HEK293 (cell line): ENCODE measurements around the gene ARHGEF12.

ENCODE experiments used
- CTCF ChIA-PET: fragments of 350-600 bp; formaldehyde crosslinking; extraction: SDS; loops from one replicate; lab custom pipeline; 2021; ENCODE audit warnings: antibody characterized with exemption; lab: Yijun Ruan, JAX
- POLR2A ChIA-PET: fragments of 300-600 bp; formaldehyde crosslinking; extraction: SDS; loops from one replicate; lab custom pipeline; 2020; ENCODE audit warnings: antibody characterized with exemption, inconsistent platforms; lab: Yijun Ruan, JAX
- H3K27ac ChIP-seq: fragments of 200-500 bp; sonication (Bioruptor generic); 2 replicates; pipeline ENCODE4 v1.5.1; 2014; ENCODE audit warnings: low read depth, low read length, control low read depth, inconsistent platforms; ENCODE audit errors: extremely low read depth
- H3K36me3 ChIP-seq, 2 experiments: fragments of 200-500 bp in 1 of 2; sonication (Bioruptor generic) in 1 of 2; 1 replicate in 1 of 2; 2 replicates in 1 of 2; pipeline ENCODE4 v1.5.1; 2014 to 2017; ENCODE audit warnings: inconsistent platforms in 2 of 2, low read length in 2 of 2; ENCODE audit not compliant: control insufficient read depth in 2 of 2, insufficient read depth in 1 of 2
- H3K4me1 ChIP-seq: fragments of 200-500 bp; sonication (Bioruptor generic); 2 replicates; pipeline ENCODE4 v1.5.1; 2014; ENCODE audit warnings: mild to moderate bottlenecking, low read length, inconsistent platforms; ENCODE audit not compliant: control insufficient read depth, insufficient read depth
- H3K4me3 ChIP-seq: 2 replicates; pipeline ENCODE4 v1.5.1; 2011; ENCODE audit warnings: low read depth, mild to moderate bottlenecking, control low read depth, low read length, moderate library complexity
- H3K9me3 ChIP-seq: fragments of 200-500 bp; sonication (Bioruptor generic); 2 replicates; pipeline ENCODE4 v1.5.1; 2014; ENCODE audit warnings: low read depth, low read length, inconsistent platforms; ENCODE audit not compliant: control insufficient read depth, insufficient read depth
- BCL11A ChIP-seq: fragments of 450-650 bp; formaldehyde crosslinking; IDR thresholded peaks from 2 replicates; pipeline ENCODE4 v1.5.1; 2016; ENCODE audit warnings: low read depth, missing biosample characterization, missing genetic modification characterization
- HOXA7 ChIP-seq: sonication (generic); formaldehyde crosslinking; IDR thresholded peaks from 2 replicates; pipeline ENCODE4 v1.8.1; 2022; ENCODE audit warnings: missing genetic modification reagents, borderline replicate concordance
- MZF1 ChIP-seq: fragments of 450-650 bp; formaldehyde crosslinking; IDR thresholded peaks from 2 replicates; pipeline ENCODE4 v1.5.1; 2017; ENCODE audit warnings: missing biosample characterization, missing genetic modification characterization, borderline replicate concordance
- PRDM1 ChIP-seq: fragments of 450-650 bp; formaldehyde crosslinking; IDR thresholded peaks from 2 replicates; pipeline ENCODE4; 2016; ENCODE audit warnings: missing biosample characterization, missing genetic modification characterization
- SETDB1 ChIP-seq: IDR thresholded peaks from one replicate; pipeline ENCODE4 v1.6.1; 2017; ENCODE audit warnings: mild to moderate bottlenecking, low read length, moderate library complexity, mixed read lengths; ENCODE audit not compliant: insufficient read length
- ZBTB17 ChIP-seq: fragments of 450-650 bp; formaldehyde crosslinking; IDR thresholded peaks from 2 replicates; pipeline ENCODE4 v1.5.1; 2016; ENCODE audit warnings: missing biosample characterization, missing genetic modification characterization
- ZBTB20 ChIP-seq: fragments of 450-650 bp; formaldehyde crosslinking; IDR thresholded peaks from 2 replicates; pipeline ENCODE4 v1.5.1; 2016; ENCODE audit warnings: missing biosample characterization, missing genetic modification characterization
- ZBTB21 ChIP-seq: fragments of 450-650 bp; formaldehyde crosslinking; IDR thresholded peaks from 2 replicates; pipeline ENCODE4 v1.5.1; 2017; ENCODE audit warnings: missing biosample characterization, missing genetic modification characterization
- ZNF416 ChIP-seq: fragments of 450-650 bp; formaldehyde crosslinking; IDR thresholded peaks from 2 replicates; pipeline ENCODE4 v1.5.1; 2016; ENCODE audit warnings: missing biosample characterization, missing genetic modification characterization
- ZNF677 ChIP-seq: fragments of 450-650 bp; IDR thresholded peaks from 2 replicates; pipeline ENCODE4 v1.5.0; 2018; ENCODE audit warnings: missing biosample characterization, mild to moderate bottlenecking, missing genetic modification characterization, moderate library complexity
- ZNF768 ChIP-seq: fragments of 450-650 bp; formaldehyde crosslinking; IDR thresholded peaks from 2 replicates; pipeline ENCODE4 v1.5.1; 2018; ENCODE audit warnings: missing biosample characterization, mild to moderate bottlenecking, missing genetic modification characterization
- ZNF776 ChIP-seq: fragments of 450-650 bp; formaldehyde crosslinking; IDR thresholded peaks from 2 replicates; pipeline ENCODE4 v1.5.0; 2017; ENCODE audit warnings: missing biosample characterization, missing genetic modification characterization, borderline replicate concordance
- ZNF785 ChIP-seq: fragments of 450-650 bp; formaldehyde crosslinking; IDR thresholded peaks from 2 replicates; pipeline ENCODE4 v1.5.1; 2016; ENCODE audit warnings: missing biosample characterization, missing genetic modification characterization
- ZNF791 ChIP-seq: fragments of 450-650 bp; formaldehyde crosslinking; IDR thresholded peaks from 2 replicates; pipeline ENCODE4 v1.5.1; 2016; ENCODE audit warnings: missing biosample characterization, missing genetic modification characterization
- ZSCAN23 ChIP-seq: fragments of 450-650 bp; formaldehyde crosslinking; IDR thresholded peaks from 2 replicates; pipeline ENCODE4 v1.5.1; 2016; ENCODE audit warnings: missing biosample characterization, missing genetic modification characterization
- TF ChIP-seq, protein P1 (sequence below): fragments of 450-650 bp; formaldehyde crosslinking; IDR thresholded peaks from 2 replicates; pipeline ENCODE4 v1.5.1; 2016; ENCODE audit warnings: missing biosample characterization, missing genetic modification characterization

Gene ARHGEF12

DNA sequence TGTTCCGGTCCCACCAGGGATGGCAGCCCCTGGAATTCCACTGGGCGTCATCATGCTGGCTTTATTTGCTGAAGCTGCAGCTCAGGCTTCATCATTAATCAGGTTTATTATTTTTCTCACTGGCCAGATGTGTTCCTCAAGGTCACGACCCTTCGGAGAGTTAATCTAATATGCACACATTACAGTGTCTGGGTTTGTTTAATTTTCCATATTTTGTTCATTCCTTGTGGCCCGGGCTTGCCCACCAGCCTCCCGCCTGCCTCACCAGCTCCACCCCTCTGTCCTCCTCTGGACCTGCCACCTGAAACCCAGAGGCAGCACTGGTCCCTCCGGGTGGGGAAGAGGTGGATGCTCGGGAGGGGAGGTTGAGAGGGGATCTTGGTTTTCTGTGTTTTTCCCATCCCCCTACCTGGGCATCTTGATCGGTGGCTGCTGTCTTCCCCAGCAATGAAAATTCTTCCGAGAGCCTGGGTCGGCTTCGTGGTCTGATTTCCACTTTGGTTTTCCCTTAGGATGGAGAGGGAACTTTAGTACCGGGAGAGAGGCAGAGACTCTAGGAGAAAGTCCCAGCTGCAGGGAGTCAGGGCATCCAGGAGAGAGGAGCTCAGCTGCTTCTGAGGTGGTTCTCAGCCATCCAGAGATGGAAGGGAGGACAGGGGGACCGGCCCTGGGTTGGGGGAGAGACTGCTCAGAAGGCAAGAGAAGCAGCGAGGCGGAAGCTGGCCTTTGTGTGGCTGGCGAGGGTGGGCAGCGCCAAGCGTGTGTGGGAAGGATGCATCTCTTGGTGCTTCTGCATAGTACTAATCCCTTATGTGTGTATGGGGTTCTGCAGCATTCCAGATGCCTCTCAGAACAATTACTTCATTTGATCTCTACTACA lies 177.5 kb downstream of the ARHGEF12 start:
- H3K4me3 ChIP-seq: no peak overlapping the region
- H3K4me1 ChIP-seq: no peaks in the 10 kb centered on the region
- TF ChIP-seq ZSCAN23 (no peak), ZBTB17 (tag by site-specific recombination) (no peak), ZNF791 (tag by site-specific recombination) (no peak), ZNF416 (no peak), ZBTB20 (no peak), BCL11A (tag by site-specific recombination) (no peak), ZBTB21 (tag by site-specific recombination) (no peak), ZNF776 (tag by site-specific recombination) (no peak)
- TF ChIP-seq, protein P1, sequence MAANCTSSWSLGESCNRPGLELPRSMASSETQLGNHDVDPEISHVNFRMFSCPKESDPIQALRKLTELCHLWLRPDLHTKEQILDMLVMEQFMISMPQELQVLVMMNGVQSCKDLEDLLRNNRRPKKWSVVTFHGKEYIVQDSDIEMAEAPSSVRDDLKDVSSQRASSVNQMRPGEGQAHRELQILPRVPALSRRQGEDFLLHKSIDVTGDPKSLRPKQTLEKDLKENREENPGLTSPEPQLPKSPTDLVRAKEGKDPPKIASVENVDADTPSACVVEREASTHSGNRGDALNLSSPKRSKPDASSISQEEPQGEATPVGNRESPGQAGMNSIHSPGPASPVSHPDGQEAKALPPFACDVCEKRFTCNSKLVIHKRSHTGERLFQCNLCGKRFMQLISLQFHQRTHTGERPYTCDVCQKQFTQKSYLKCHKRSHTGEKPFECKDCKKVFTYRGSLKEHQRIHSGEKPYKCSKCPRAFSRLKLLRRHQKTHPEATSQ: no peak
- TF ChIP-seq, all 188 proteins: peak for 0
- ChIA-PET POLR2A (no interaction called here), CTCF (interaction anchor here (0.6 to 5.4 kb wide), 5 partner anchors 171 to 416 kb away, joined by 3 to 59 read pairs (median 3); no protein-coding TSS in a partner anchor)
- Histone ChIP-seq H3K9me3 (no peaks in the 10 kb centered on the region), H3K36me3 (no peaks in the 10 kb centered on the region), H3K27ac (no peak overlapping the region)

DNA sequence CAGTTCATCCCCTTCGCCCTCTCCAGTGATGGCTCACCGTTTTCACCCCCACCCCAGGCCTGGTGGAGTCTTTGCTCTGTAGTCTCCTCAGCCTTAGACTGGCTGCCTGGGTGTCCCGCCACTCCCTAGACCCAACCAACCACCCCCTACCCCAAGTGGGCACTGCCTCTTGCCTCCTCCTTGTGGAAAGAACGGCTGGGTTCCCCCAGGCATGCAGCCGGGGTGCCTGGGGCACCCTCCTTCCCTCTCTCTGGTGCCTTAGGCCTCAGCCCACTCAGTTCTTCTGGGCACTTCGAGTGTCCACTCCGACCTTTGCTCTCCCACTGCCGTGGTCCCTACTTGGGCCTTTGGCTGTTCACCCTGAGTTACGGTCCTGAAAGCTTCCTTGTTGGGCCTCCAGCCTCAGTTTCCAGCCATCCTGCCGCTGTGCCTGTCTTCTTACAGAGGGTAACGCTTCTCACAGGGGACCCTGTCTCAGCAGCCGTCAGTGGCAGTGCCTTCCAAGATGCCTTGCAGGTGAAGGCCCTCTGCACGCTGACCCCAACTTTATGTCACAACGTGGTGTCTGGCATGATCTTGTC lies 178.4 kb downstream of the ARHGEF12 start:
- no peaks in the 10 kb centered on the region for H3K36me3 ChIP-seq
- no peak for TF ChIP-seq ZNF768 (tag by site-specific recombination)
- no peak for TF ChIP-seq PRDM1 (tag by site-specific recombination)
- TF ChIP-seq MZF1 (tag by site-specific recombination): no peak
- no peak for TF ChIP-seq ZBTB17 (tag by site-specific recombination)
- TF ChIP-seq ZBTB21 (tag by site-specific recombination): no peak
- TF ChIP-seq HOXA7 (CRISPR knock-in tag): no peak
- TF ChIP-seq SETDB1: no peak
- TF ChIP-seq, all 188 proteins: peak for 0
- ChIA-PET POLR2A (no interaction called here), CTCF (no interaction called here)
- Histone ChIP-seq H3K9me3 (no peaks in the 10 kb centered on the region), H3K4me1 (no peaks in the 10 kb centered on the region), H3K27ac (no peak overlapping the region), H3K4me3 (no peak overlapping the region)

DNA sequence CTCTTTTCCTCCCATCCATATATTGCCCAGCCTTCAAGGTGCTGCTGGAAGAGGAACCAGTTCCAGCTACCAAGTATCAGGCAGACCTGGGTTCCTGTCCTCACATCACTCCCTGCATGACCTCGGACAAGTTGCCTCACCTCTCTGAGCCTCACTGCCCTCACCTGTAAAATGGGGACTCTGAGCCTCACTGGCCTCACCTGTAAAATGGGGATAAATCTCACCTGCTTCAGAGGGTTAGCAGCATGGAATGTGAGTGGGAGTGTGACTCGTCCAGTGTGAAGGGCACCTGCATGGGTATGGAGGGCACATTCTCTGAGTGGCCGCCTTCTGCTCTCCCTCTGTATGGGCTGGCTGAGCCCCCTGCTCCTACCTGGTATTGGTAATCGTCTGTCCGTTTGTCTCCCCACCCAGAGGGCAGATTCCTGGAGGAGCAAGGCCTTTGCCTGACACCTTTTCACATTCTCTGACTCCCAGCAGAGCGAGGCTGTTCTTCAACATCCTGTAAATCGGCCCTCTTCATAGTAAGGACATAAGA lies 179.0 kb downstream of the ARHGEF12 start:
- Histone ChIP-seq H3K4me3 (no peak overlapping the region), H3K9me3 (no peaks in the 10 kb centered on the region), H3K27ac (no peak overlapping the region), H3K36me3 (no peaks in the 10 kb centered on the region), H3K4me1 (no peaks in the 10 kb centered on the region)
- ChIA-PET CTCF (no interaction called here), POLR2A (no interaction called here)
- TF ChIP-seq ZNF785 (tag by site-specific recombination) (no peak), ZNF677 (tag by site-specific recombination) (no peak)
